ENCODE results near the gene CNIH2.

The CNIH2 gene

GRCh38 chr11:66329165-66329673, 51.2 kb downstream of the CNIH2 start:
- no peak for DNase-seq (ENCODE audit: low read depth in 2 of 2)

GRCh38 chr11:66330931-66331330, 53.0 kb downstream of the CNIH2 start:
- no peak for DNase-seq (ENCODE audit: low read depth in 2 of 2)

GRCh38 chr11:66331542-66332370, 53.8 kb downstream of the CNIH2 start:
- no peak for DNase-seq (ENCODE audit: low read depth in 2 of 2)

- DNase-seq (ENCODE audit: low read depth in 2 of 2), result no peak
These were observed 54.6 kb downstream of the CNIH2 start for GRCh38 chr11:66332371-66333219.

- no peak for DNase-seq (ENCODE audit: low read depth in 2 of 2)
These were observed 55.4 kb downstream of the CNIH2 start for GRCh38 chr11:66333220-66333877.
